ENCODE measurements around the gene SKOR2.
"Not testable (repeated sequence)": the region's sequence is repeated elsewhere in the genome, so short reads cannot be mapped to it uniquely, and the experiment has no call there.

SKOR2 gene

GRCh38 chr18:47175898-47176575, 75.4 kb downstream of the SKOR2 start, which contains the start of gene IER3IP1:
TSS of gene IER3IP1 (minus strand) at chr18:47176364. CDS start at chr18:47176277, 87 bp downstream.
- H3K4me1 ChIP-seq (ENCODE audit: control insufficient read depth, insufficient read depth, low read length), result peaks cover 14% of the 10 kb centered on the region
- H3K36me3 ChIP-seq (ENCODE audit: control insufficient read depth, insufficient read depth, low read length), result no peaks in the 10 kb centered on the region
- H3K9ac ChIP-seq (ENCODE audit: low read length), result peak within 1 kb of the TSS; percentile 95
- peak within 1 kb of the TSS; percentile 82 for H3K4me3 ChIP-seq (ENCODE audit: low read length)
- no peaks in the 10 kb centered on the region for H3K27me3 ChIP-seq (ENCODE audit: control insufficient read depth, insufficient read depth, low read length)
- H3K9me3 ChIP-seq (ENCODE audit: control insufficient read depth, low read length), result no peaks in the 10 kb centered on the region

GRCh38 chr18:47175283-47175897, 76.1 kb downstream of the SKOR2 start:
- Histone ChIP-seq H3K9me3 (ENCODE audit: control insufficient read depth, low read length) (no peaks in the 10 kb centered on the region), H3K4me1 (ENCODE audit: control insufficient read depth, insufficient read depth, low read length) (peaks cover 14% of the 10 kb centered on the region), H3K36me3 (ENCODE audit: control insufficient read depth, insufficient read depth, low read length) (no peaks in the 10 kb centered on the region), H3K9ac (ENCODE audit: low read length) (peak overlapping the region; percentile 95), H3K27me3 (ENCODE audit: control insufficient read depth, insufficient read depth, low read length) (no peaks in the 10 kb centered on the region), H3K4me3 (ENCODE audit: low read length) (peak overlapping the region; percentile 82)

GRCh38 chr18:47174545-47175116, 76.8 kb downstream of the SKOR2 start:
- peak overlapping the region; percentile 95 for H3K9ac ChIP-seq (ENCODE audit: low read length)
- no peaks in the 10 kb centered on the region for H3K27me3 ChIP-seq (ENCODE audit: control insufficient read depth, insufficient read depth, low read length)
- H3K9me3 ChIP-seq (ENCODE audit: control insufficient read depth, low read length), result no peaks in the 10 kb centered on the region
- no peaks in the 10 kb centered on the region for H3K36me3 ChIP-seq (ENCODE audit: control insufficient read depth, insufficient read depth, low read length)
- peaks cover 14% of the 10 kb centered on the region for H3K4me1 ChIP-seq (ENCODE audit: control insufficient read depth, insufficient read depth, low read length)
- peak overlapping the region; percentile 82 for H3K4me3 ChIP-seq (ENCODE audit: low read length)

- no peak overlapping the region for H3K9ac ChIP-seq (ENCODE audit: low read length)
- H3K4me1 ChIP-seq (ENCODE audit: control insufficient read depth, insufficient read depth, low read length), result peaks cover 14% of the 10 kb centered on the region
- no peaks in the 10 kb centered on the region for H3K27me3 ChIP-seq (ENCODE audit: control insufficient read depth, insufficient read depth, low read length)
- no peaks in the 10 kb centered on the region for H3K9me3 ChIP-seq (ENCODE audit: control insufficient read depth, low read length)
- H3K4me3 ChIP-seq (ENCODE audit: low read length), result no peak overlapping the region
- H3K36me3 ChIP-seq (ENCODE audit: control insufficient read depth, insufficient read depth, low read length), result no peaks in the 10 kb centered on the region
Measured at GRCh38 chr18:47172476-47172875, 79.0 kb downstream of the SKOR2 start.

- Histone ChIP-seq H3K4me1 (ENCODE audit: control insufficient read depth, insufficient read depth, low read length) (peaks cover 4% of the 10 kb centered on the region), H3K9me3 (ENCODE audit: control insufficient read depth, low read length) (no peaks in the 10 kb centered on the region), H3K4me3 (ENCODE audit: low read length) (no peak overlapping the region), H3K9ac (ENCODE audit: low read length) (no peak overlapping the region), H3K36me3 (ENCODE audit: control insufficient read depth, insufficient read depth, low read length) (no peaks in the 10 kb centered on the region), H3K27me3 (ENCODE audit: control insufficient read depth, insufficient read depth, low read length) (no peaks in the 10 kb centered on the region)
Measured at GRCh38 chr18:47168913-47169312, 82.5 kb downstream of the SKOR2 start.

- Histone ChIP-seq H3K9ac (ENCODE audit: low read length) (no peak overlapping the region), H3K4me1 (ENCODE audit: control insufficient read depth, insufficient read depth, low read length) (peaks cover under 1% of the 10 kb centered on the region), H3K9me3 (ENCODE audit: control insufficient read depth, low read length) (no peaks in the 10 kb centered on the region), H3K36me3 (ENCODE audit: control insufficient read depth, insufficient read depth, low read length) (no peaks in the 10 kb centered on the region), H3K27me3 (ENCODE audit: control insufficient read depth, insufficient read depth, low read length) (no peaks in the 10 kb centered on the region), H3K4me3 (ENCODE audit: low read length) (no peak overlapping the region)
Measured at GRCh38 chr18:47168509-47168908, 83.0 kb downstream of the SKOR2 start.

GRCh38 chr18:47166294-47166693, 85.2 kb downstream of the SKOR2 start:
- Histone ChIP-seq H3K9ac (ENCODE audit: low read length) (no peak overlapping the region), H3K9me3 (ENCODE audit: control insufficient read depth, low read length) (no peaks in the 10 kb centered on the region), H3K4me3 (ENCODE audit: low read length) (no peak overlapping the region), H3K36me3 (ENCODE audit: control insufficient read depth, insufficient read depth, low read length) (no peaks in the 10 kb centered on the region), H3K27me3 (ENCODE audit: control insufficient read depth, insufficient read depth, low read length) (no peaks in the 10 kb centered on the region), H3K4me1 (ENCODE audit: control insufficient read depth, insufficient read depth, low read length) (no peaks in the 10 kb centered on the region)

GRCh38 chr18:47163241-47163640, 88.2 kb downstream of the SKOR2 start:
- no peaks in the 10 kb centered on the region for H3K27me3 ChIP-seq (ENCODE audit: control insufficient read depth, insufficient read depth, low read length)
- no peaks in the 10 kb centered on the region for H3K9me3 ChIP-seq (ENCODE audit: control insufficient read depth, low read length)
- no peaks in the 10 kb centered on the region for H3K4me1 ChIP-seq (ENCODE audit: control insufficient read depth, insufficient read depth, low read length)
- no peak overlapping the region for H3K9ac ChIP-seq (ENCODE audit: low read length)
- no peaks in the 10 kb centered on the region for H3K36me3 ChIP-seq (ENCODE audit: control insufficient read depth, insufficient read depth, low read length)
- no peak overlapping the region for H3K4me3 ChIP-seq (ENCODE audit: low read length)

GRCh38 chr18:47160256-47160655, 91.2 kb downstream of the SKOR2 start:
- H3K27me3 ChIP-seq (ENCODE audit: control insufficient read depth, insufficient read depth, low read length), result no peaks in the 10 kb centered on the region
- H3K36me3 ChIP-seq (ENCODE audit: control insufficient read depth, insufficient read depth, low read length), result no peaks in the 10 kb centered on the region
- no peak overlapping the region for H3K4me3 ChIP-seq (ENCODE audit: low read length)
- no peaks in the 10 kb centered on the region for H3K4me1 ChIP-seq (ENCODE audit: control insufficient read depth, insufficient read depth, low read length)
- no peaks in the 10 kb centered on the region for H3K9me3 ChIP-seq (ENCODE audit: control insufficient read depth, low read length)
- H3K9ac ChIP-seq (ENCODE audit: low read length), result no peak overlapping the region

GRCh38 chr18:47158404-47158803, 93.1 kb downstream of the SKOR2 start:
- not testable (repeated sequence) for H3K9ac ChIP-seq (ENCODE audit: low read length); H3K36me3 ChIP-seq (ENCODE audit: control insufficient read depth, insufficient read depth, low read length); H3K27me3 ChIP-seq (ENCODE audit: control insufficient read depth, insufficient read depth, low read length); H3K4me1 ChIP-seq (ENCODE audit: control insufficient read depth, insufficient read depth, low read length); H3K4me3 ChIP-seq (ENCODE audit: low read length); H3K9me3 ChIP-seq (ENCODE audit: control insufficient read depth, low read length)

Measured in mucosa of stomach (tissue), 1 donor.